HCT116 (cell line): ENCODE results near the gene KSR2. TPM values are rescaled to one million over a fixed set of nuclear protein-coding genes. Genes with fewer than 3 reads are reported as not detected.

Experiments
- ATAC-seq: fragments of 200-7000 bp; cut with Tn5 transposase; 2 replicates; pipeline ENCODE4 v1.9.1; 2020; ENCODE audit warnings: mild to moderate bottlenecking, moderate library complexity
- BruUV-seq: library from RNA; stranded (reverse); fragments of 400-500 nt; replicated peaks from 2 replicates; lab custom pipeline; 2021; lab: Mats Ljungman, UMichigan
- CTCF ChIA-PET: fragments of 300-600 bp; sonication (Branson Sonifier 250); formaldehyde crosslinking; loops from one replicate; lab custom pipeline; 2021; ENCODE audit warnings: antibody characterized with exemption; lab: Charles Lee
- POLR2A ChIA-PET: fragments of 300-600, 350-600 bp; sonication (Branson Sonifier 250); formaldehyde crosslinking; loops from one replicate; lab custom pipeline; 2021; ENCODE audit warnings: antibody characterized with exemption; lab: Charles Lee
- RAD21 ChIA-PET, 2 experiments: fragments of 300-600 bp; sonication (Branson Sonifier 250); formaldehyde crosslinking; loops; one replicate each; lab custom pipeline; 2023; ENCODE audit warnings: low total read pairs in 2 of 2; ENCODE audit not compliant: uncharacterized antibody in 2 of 2, unreplicated experiment in 2 of 2, low non-redundant PET in 1 of 2; lab: Charles Lee
- DNase-seq: peaks from one replicate; pipeline ENCODE4 v3.0.0-alpha.2; 2010; ENCODE audit warnings: low read depth, low spot score
- H2AFZ ChIP-seq: fragments of 200-600 bp; shearing (Covaris generic), sonication (generic); 2 replicates; pipeline ENCODE4 v1.6.1; 2017; ENCODE audit warnings: low read depth, mixed run types, mixed read lengths, antibody characterized with exemption, low read length; ENCODE audit not compliant: poor library complexity, severe bottlenecking
- H3K27ac ChIP-seq: 2 replicates; pipeline ENCODE4 v1.5.1; 2012; ENCODE audit warnings: low read depth, low read length
- H3K27me3 ChIP-seq: fragments of 200-600 bp; sonication (generic); 2 replicates; pipeline ENCODE4 v1.6.1; 2016; ENCODE audit warnings: mixed run types, low read length, mixed read lengths; ENCODE audit not compliant: insufficient read depth
- H3K36me3 ChIP-seq, 2 experiments: fragments of 200-500 bp in 1 of 2; fragments of 200-600 bp in 1 of 2; sonication (Bioruptor generic) in 1 of 2; sonication (generic) in 1 of 2; 2 replicates each; pipeline versions ENCODE4 v1.5.1 to v1.6.1; 2014 to 2016; ENCODE audit warnings: low read length in 2 of 2, inconsistent platforms in 1 of 2, mixed read lengths in 1 of 2, mixed run types in 1 of 2; ENCODE audit not compliant: insufficient read depth in 2 of 2, control insufficient read depth in 1 of 2
- H3K4me1 ChIP-seq, 2 experiments: fragments of 200-600 bp in 1 of 2; sonication (generic) in 1 of 2; 2 replicates each; pipeline versions ENCODE4 v1.5.1 to v1.6.1; 2012 to 2017; ENCODE audit warnings: low read length in 2 of 2, inconsistent platforms in 1 of 2, mild to moderate bottlenecking in 1 of 2, mixed read lengths in 1 of 2, mixed run types in 1 of 2, moderate library complexity in 1 of 2; ENCODE audit not compliant: insufficient read depth in 2 of 2, control insufficient read depth in 1 of 2
- H3K4me2 ChIP-seq: fragments of 200-600 bp; sonication (generic); 2 replicates; pipeline ENCODE4 v1.6.1; 2017; ENCODE audit warnings: mixed run types, low read length, mixed read lengths
- H3K4me3 ChIP-seq, 2 experiments: fragments of 200-600 bp in 1 of 2; sonication (generic) in 1 of 2; replicated peaks in 1 of 2; 2 replicates each; pipeline ENCODE4 v1.5.1; 2011 to 2016; ENCODE audit warnings: low read length in 2 of 2, control low read depth in 1 of 2, low read depth in 1 of 2, mild to moderate bottlenecking in 1 of 2, mixed read lengths in 1 of 2, mixed run types in 1 of 2
- H3K79me2 ChIP-seq: fragments of 200-600 bp; sonication (generic); 2 replicates; pipeline ENCODE4 v1.6.1; 2017; ENCODE audit warnings: mild to moderate bottlenecking, mixed run types, low read length, moderate library complexity, mixed read lengths; ENCODE audit not compliant: insufficient read depth
- H3K9ac ChIP-seq: fragments of 200-600 bp; sonication (generic); 2 replicates; pipeline ENCODE4 v1.6.1; 2016; ENCODE audit warnings: low read length, mixed read lengths
- H3K9me2 ChIP-seq: fragments of 200-600 bp; sonication (generic), shearing (Covaris generic); 2 replicates; pipeline ENCODE4 v1.6.1; 2017; ENCODE audit warnings: mixed run types, mild to moderate bottlenecking, moderate library complexity; ENCODE audit not compliant: insufficient read depth
- H3K9me3 ChIP-seq, 2 experiments: fragments of 200-500 bp in 1 of 2; fragments of 200-600 bp in 1 of 2; sonication (Bioruptor generic) in 1 of 2; sonication (generic) in 1 of 2; 2 replicates each; pipeline ENCODE4 v1.6.1; 2014 to 2017; ENCODE audit warnings: low read length in 2 of 2, mixed read lengths in 2 of 2, inconsistent platforms in 1 of 2, low read depth in 1 of 2, mild to moderate bottlenecking in 1 of 2, mixed run types in 1 of 2, moderate library complexity in 1 of 2; ENCODE audit not compliant: control insufficient read depth in 1 of 2, insufficient read depth in 1 of 2
- H4K20me1 ChIP-seq: fragments of 200-600 bp; sonication (generic), shearing (Covaris generic); 2 replicates; pipeline ENCODE4 v1.6.1; 2017; ENCODE audit warnings: mixed run types, mild to moderate bottlenecking, moderate library complexity; ENCODE audit not compliant: insufficient read depth
- CBX3 ChIP-seq: IDR thresholded peaks from 2 replicates; pipeline ENCODE4 v1.6.1; 2012; ENCODE audit warnings: low read depth
- EGR1 ChIP-seq: IDR thresholded peaks from 2 replicates; pipeline ENCODE4 v1.6.1; 2012; ENCODE audit warnings: low read depth
- EZH2 ChIP-seq: fragments of 200-600 bp; sonication (generic); IDR thresholded peaks from 2 replicates; pipeline ENCODE4 v1.6.1; 2017; ENCODE audit warnings: antibody characterized with exemption, mixed run types
- EZH2phosphoT487 ChIP-seq: fragments of 200-600 bp; IDR thresholded peaks from 2 replicates; pipeline ENCODE4 v1.6.1; 2018; ENCODE audit warnings: antibody characterized with exemption, borderline replicate concordance
- FOSL1 ChIP-seq: IDR thresholded peaks from 2 replicates; pipeline ENCODE4 v1.6.1; 2012; ENCODE audit warnings: low read depth
- JUND ChIP-seq: IDR thresholded peaks from 2 replicates; pipeline ENCODE4 v1.6.1; 2012
- POLR2A ChIP-seq: IDR thresholded peaks from 2 replicates; pipeline ENCODE4 v1.7.0; 2011; ENCODE audit warnings: borderline replicate concordance; ENCODE audit not compliant: insufficient read depth, insufficient read length; ENCODE audit errors: extremely low read depth
- RAD21 ChIP-seq: IDR thresholded peaks from 2 replicates; pipeline ENCODE4 v1.6.1; 2012; ENCODE audit warnings: low read depth, mild to moderate bottlenecking
- SP1 ChIP-seq: IDR thresholded peaks from 2 replicates; pipeline ENCODE4 v1.6.1; 2012; ENCODE audit warnings: low read depth
- TCF7L2 ChIP-seq: IDR thresholded peaks from 2 replicates; pipeline ENCODE4 v1.7.0; 2011; ENCODE audit warnings: borderline replicate concordance, inconsistent platforms; ENCODE audit not compliant: insufficient read depth, insufficient read length; ENCODE audit errors: extremely low read depth
- ZFX ChIP-seq: fragments of 450-650 bp; IDR thresholded peaks from 2 replicates; pipeline ENCODE4 v1.6.1; 2017
- intact Hi-C: fragments of 100-400 bp; cut with micrococcal nuclease; formaldehyde crosslinking; loops from 2 replicates; pipeline ENCODE4 v1.10.0; 2022
- total RNA-seq: library from RNA; stranded (reverse); gene quantifications from one replicate; pipeline ENCODE4 v1.2.1, GENCODE V29; 2021; ENCODE audit not compliant: unreplicated experiment

The KSR2 gene
- total RNA-seq, 1 experiment from 2014 or later: 10.1 TPM

GRCh38 chr12:117986705-117987469 is 18.1 kb upstream of the KSR2 start (continued):
- TF ChIP-seq ZFX: no peak
- TF ChIP-seq EZH2: no peak
- peak; percentile 68 for TF ChIP-seq TCF7L2
- TF ChIP-seq POLR2A: no peak
- peak; percentile 60; the same call in 1 of the 2 replicates for TF ChIP-seq EGR1
- TF ChIP-seq JUND: peak; percentile 85

GRCh38 chr12:117985182-117985581 is 16.4 kb upstream of the KSR2 start:
- peak overlapping the region in 1 of 2 experiments; percentile 3; a peak in 2 of 4 replicates for H3K4me3 ChIP-seq
- intact Hi-C loops: loop anchor here (5.0 kb wide), 1 partner anchor 67 kb away; no protein-coding TSS in a partner anchor
- ChIA-PET POLR2A (interaction anchor here (1.7 to 2.0 kb wide), 2 partner anchors 14 to 16 kb away, joined by 7 to 11 read pairs; partner anchors contain the start of gene KSR2), CTCF (no interaction called here), RAD21 (no interaction called here)
- H3K27me3 ChIP-seq: no peaks in the 10 kb centered on the region
- DNase-seq (peak; percentile 40), ATAC-seq (no peak; the same call in 1 of the 2 replicates)
- no TSS peak for BruUV-seq
- H3K9ac ChIP-seq: peak overlapping the region; percentile 57
- H3K9me2 ChIP-seq: no peaks in the 10 kb centered on the region
- peaks cover 43 to 66% of the 10 kb centered on the region in 2 experiments for H3K4me1 ChIP-seq
- peak overlapping the region; percentile 63 for H3K4me2 ChIP-seq
- no peaks in the 10 kb centered on the region for H3K36me3 ChIP-seq
- no peaks in the 10 kb centered on the region for H4K20me1 ChIP-seq
- peaks cover 0 to 4% of the 10 kb centered on the region in 2 experiments; a peak in 1 of 4 replicates for H3K9me3 ChIP-seq
- H3K79me2 ChIP-seq: no peaks in the 10 kb centered on the region
- peak overlapping the region; percentile 20 for H2AFZ ChIP-seq
- H3K27ac ChIP-seq: peak overlapping the region; percentile 98
- TF ChIP-seq JUND (peak; percentile 54; the same call in 1 of the 2 replicates), ZFX (no peak), SP1 (peak; percentile 19; the same call in 1 of the 2 replicates), FOSL1 (peak; percentile 57), CBX3 (peak; percentile 43; the same call in 1 of the 2 replicates), EZH2 (no peak), EZH2phosphoT487 (no peak), RAD21 (no peak)
- TF ChIP-seq, all 23 proteins: peak for 4
